B cell (primary cell): Measurements from ENCODE around the gene APCDD1. TPM values are rescaled to one million over a fixed set of nuclear protein-coding genes. Genes with fewer than 3 reads are reported as not detected.

Experiments
- ATAC-seq: fragments of 200-7000 bp; cut with Tn5 transposase; one replicate; pipeline ENCODE4 v1.10.0; 2021; ENCODE audit warnings: low read depth, mild to moderate bottlenecking, moderate number of reproducible peaks, moderate library complexity
- CTCF ChIA-PET: fragments of 350-600 bp; sonication (Branson Sonifier 250); formaldehyde crosslinking; loops from one replicate; lab custom pipeline; 2021; ENCODE audit warnings: antibody characterized with exemption, inconsistent platforms; lab: Charles Lee
- POLR2A ChIA-PET: fragments of 350-600 bp; sonication (Branson Sonifier 250); formaldehyde crosslinking; loops from one replicate; lab custom pipeline; 2021; ENCODE audit warnings: antibody characterized with exemption; lab: Charles Lee
- DNase-seq: peaks from one replicate; pipeline ENCODE4 v3.0.0; 2013
- H2AFZ ChIP-seq: 2 replicates; pipeline ENCODE4 v1.6.1; 2012; ENCODE audit warnings: mild to moderate bottlenecking, low read depth, low read length; ENCODE audit not compliant: insufficient read depth, poor library complexity, severe bottlenecking
- H3K27ac ChIP-seq, 2 donors: 1 replicate in 1 of 2; 2 replicates in 1 of 2; pipeline ENCODE4 v1.5.1; 2012 to 2013; ENCODE audit warnings: low read length in 2 of 2, mild to moderate bottlenecking in 2 of 2, moderate library complexity in 1 of 2
- H3K27me3 ChIP-seq, 4 experiments: fragments of 200-600 bp in 1 of 4; sonication (generic) in 1 of 4; replicated peaks in 1 of 4; 1 replicate in 2 of 4; 2 replicates in 2 of 4; pipeline versions ENCODE4 v1.6.1 to v1.7.0; 2013 to 2016; ENCODE audit warnings: low read length in 3 of 4, mild to moderate bottlenecking in 2 of 4, mixed read lengths in 1 of 4, moderate library complexity in 1 of 4; ENCODE audit not compliant: insufficient read depth in 4 of 4, control insufficient read depth in 3 of 4; ENCODE audit errors: control extremely low read depth in 1 of 4
- H3K36me3 ChIP-seq, 2 experiments: replicated peaks in 1 of 2; 1 replicate in 1 of 2; 2 replicates in 1 of 2; pipeline versions ENCODE4 v1.6.1 to v1.7.1; 2013; ENCODE audit warnings: low read length in 1 of 2; ENCODE audit not compliant: insufficient read depth in 2 of 2, control insufficient read depth in 1 of 2; ENCODE audit errors: control extremely low read depth in 1 of 2, extremely low read depth in 1 of 2
- H3K4me1 ChIP-seq, 2 donors: fragments of 200-600 bp in 1 of 2; sonication (generic) in 1 of 2; 1 replicate in 1 of 2; 2 replicates in 1 of 2; pipeline versions ENCODE4 v1.5.1 to v1.6.1; 2013 to 2017; ENCODE audit warnings: low read length in 2 of 2; ENCODE audit not compliant: control insufficient read depth in 2 of 2, insufficient read depth in 2 of 2
- H3K4me2 ChIP-seq: replicated peaks from 2 replicates; pipeline ENCODE3; 2012; ENCODE audit warnings: mild to moderate bottlenecking, low read depth, low read length; ENCODE audit not compliant: poor library complexity, severe bottlenecking
- H3K4me3 ChIP-seq, 5 experiments: fragments of 200-600 bp in 1 of 5; sonication (generic) in 1 of 5; 1 replicate in 3 of 5; 2 replicates in 2 of 5; pipeline versions ENCODE4 v1.5.1 to v1.7.0; 2011 to 2016; ENCODE audit warnings: low read length in 4 of 5, mild to moderate bottlenecking in 4 of 5, low read depth in 2 of 5, control low read depth in 1 of 5, moderate library complexity in 1 of 5; ENCODE audit not compliant: insufficient read depth in 1 of 5; ENCODE audit errors: control extremely low read depth in 1 of 5, extremely low read depth in 1 of 5
- H3K79me2 ChIP-seq: fragments of 200-600 bp; sonication (generic); one replicate; pipeline ENCODE4 v1.6.0; 2016; ENCODE audit warnings: low read length; ENCODE audit not compliant: control insufficient read depth, insufficient read depth
- H3K9ac ChIP-seq: fragments of 200-600 bp; sonication (generic); 2 replicates; pipeline ENCODE4 v1.6.1; 2017; ENCODE audit warnings: mild to moderate bottlenecking, low read length, moderate library complexity
- H3K9me3 ChIP-seq, 3 donors: one replicate each; pipeline versions ENCODE4 v1.6.1 to v1.7.1; 2013; ENCODE audit warnings: low read length in 2 of 3; ENCODE audit not compliant: control insufficient read depth in 2 of 3, insufficient read depth in 1 of 3; ENCODE audit errors: control extremely low read depth in 1 of 3
- H4K20me1 ChIP-seq: 2 replicates; pipeline ENCODE4 v1.6.0; 2012; ENCODE audit warnings: mild to moderate bottlenecking, low read length; ENCODE audit not compliant: insufficient read depth, control insufficient read depth, poor library complexity, severe bottlenecking
- H3K27ac Mint-ChIP-seq: one replicate; pipeline ENCODE4 v1.8.0; 2021; ENCODE audit warnings: mixed read lengths
- H3K27me3 Mint-ChIP-seq: one replicate; pipeline ENCODE4 v1.8.0; 2021; ENCODE audit warnings: mixed read lengths
- H3K4me1 Mint-ChIP-seq: one replicate; pipeline ENCODE4 v1.8.0; 2021; ENCODE audit warnings: mixed read lengths
- H3K4me3 Mint-ChIP-seq: one replicate; pipeline ENCODE4 v1.8.0; 2021; ENCODE audit warnings: mixed read lengths
- H3K9me3 Mint-ChIP-seq: one replicate; pipeline ENCODE4 v1.8.0; 2022; ENCODE audit warnings: mixed read lengths; ENCODE audit not compliant: insufficient read depth
- CTCF ChIP-seq: fragments of 200-600 bp; IDR thresholded peaks from one replicate; pipeline ENCODE4 v1.8.0; 2022; ENCODE audit warnings: antibody characterized with exemption, mild to moderate bottlenecking
- EZH2 ChIP-seq: IDR thresholded peaks from 2 replicates; pipeline ENCODE4 v1.6.1; 2012; ENCODE audit warnings: borderline replicate concordance, low read depth, mild to moderate bottlenecking, moderate library complexity, low read length; ENCODE audit not compliant: insufficient read depth, poor library complexity, severe bottlenecking
- WGBS: methylation state at CpG from one replicate; pipeline ENCODE4 v1.1.5; 2013; ENCODE audit warnings: missing lambda C conversion rate; ENCODE audit not compliant: insufficient coverage; 5-methylcytosine and 5-hydroxymethylcytosine counted together
- intact Hi-C: fragments of 100-400 bp; cut with micrococcal nuclease; formaldehyde crosslinking; loops from one replicate; pipeline ENCODE4 v1.10.0; 2022
- polyA plus RNA-seq: library from polyadenylated mRNA; depleted of rRNA; stranded (reverse); fragments of >200 nt; gene quantifications from 2 replicates; pipeline ENCODE4 v1.2.3, GENCODE V29; 2012
- total RNA-seq, 2 donors: library from RNA; stranded (reverse); fragments of 120-200 nt in 1 of 2; gene quantifications; 1 replicate in 1 of 2; 2 replicates in 1 of 2; pipeline versions ENCODE4 v1.2.3 to v1.2.4, GENCODE V29; 2013 to 2022

Gene APCDD1
- total and polyA plus RNA-seq, 2 donors (not counting 1 experiment from before 2014, with no cell fraction given) = 1.0 to 1.1 TPM

DNA sequence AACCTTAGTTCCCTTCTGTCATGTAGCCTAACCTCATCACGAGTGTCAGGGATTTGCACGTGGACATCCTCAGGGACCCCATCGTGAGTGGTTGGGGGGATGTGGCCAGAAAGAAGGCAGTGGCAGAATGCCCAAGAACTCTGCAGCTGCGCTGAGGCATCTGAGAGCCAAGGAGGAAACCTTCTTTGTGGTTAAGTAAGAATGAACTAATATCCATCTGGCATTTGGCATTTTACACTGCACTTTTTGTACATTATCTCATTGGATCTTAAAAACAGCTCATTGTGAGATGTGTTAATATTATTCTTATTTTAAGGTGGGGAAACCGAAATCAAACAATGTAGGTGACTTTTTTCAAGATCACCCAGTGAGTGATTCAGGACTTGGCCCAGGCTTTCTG lies 32.6 kb upstream of the APCDD1 start:
- Histone ChIP-seq H3K27ac (no peak overlapping the region), H3K9ac (no peak overlapping the region), H3K4me2 (no peak overlapping the region), H3K4me1 (no peaks in the 10 kb centered on the region), H2AFZ (no peak overlapping the region), H3K9me3 (peaks cover 0 to 4% (median 0%) of the 10 kb centered on the region in 3 donors), H3K4me3 (no peak overlapping the region), H3K36me3 (no peaks in the 10 kb centered on the region), H4K20me1 (no peaks in the 10 kb centered on the region), H3K27me3 (peaks cover 0 to 3% (median 0%) of the 10 kb centered on the region in 4 experiments), H3K79me2 (no peaks in the 10 kb centered on the region)
- TF ChIP-seq CTCF (no peak), EZH2 (no peak)
- intact Hi-C loops = no loop called here
- H3K9me3 Mint-ChIP-seq = peaks cover 4% of the 10 kb centered on the region
- peaks cover 19% of the 10 kb centered on the region for H3K27me3 Mint-ChIP-seq
- ATAC-seq = no peak
- 0% methylated on average over 1 of the region's 5 CpGs for WGBS
- POLR2A ChIA-PET = no interaction called here
- CTCF ChIA-PET = no interaction called here
- H3K4me1 Mint-ChIP-seq = no peaks in the 10 kb centered on the region
- no peak overlapping the region for H3K27ac Mint-ChIP-seq
- DNase-seq = no peak
- H3K4me3 Mint-ChIP-seq = no peak overlapping the region

GRCh38 chr18:10422731-10423130 lies 31.7 kb upstream of the APCDD1 start:
- no peak overlapping the region for H3K4me3 ChIP-seq

More at GRCh38 chr18:10422731-10423130, 31.7 kb upstream of the APCDD1 start:
- Histone ChIP-seq H3K36me3 (no peaks in the 10 kb centered on the region), H3K9ac (no peak overlapping the region), H3K27ac (no peak overlapping the region), H4K20me1 (no peaks in the 10 kb centered on the region), H2AFZ (no peak overlapping the region), H3K27me3 (peaks cover 0 to 3% (median 0%) of the 10 kb centered on the region in 4 experiments), H3K79me2 (no peaks in the 10 kb centered on the region), H3K4me2 (no peak overlapping the region), H3K4me1 (no peaks in the 10 kb centered on the region), H3K9me3 (peaks cover 0 to 4% (median 0%) of the 10 kb centered on the region in 3 donors)
- no peak for DNase-seq
- H3K27me3 Mint-ChIP-seq = peaks cover 22% of the 10 kb centered on the region
- peaks cover 4% of the 10 kb centered on the region for H3K9me3 Mint-ChIP-seq
- no peaks in the 10 kb centered on the region for H3K4me1 Mint-ChIP-seq
- no peak overlapping the region for H3K4me3 Mint-ChIP-seq
- H3K27ac Mint-ChIP-seq = no peak overlapping the region
- ATAC-seq = no peak
- ChIA-PET CTCF (no interaction called here), POLR2A (no interaction called here)
- intact Hi-C loops = no loop called here
- TF ChIP-seq CTCF = no peak
- TF ChIP-seq EZH2 = no peak
- WGBS = 96% methylated on average over 4 of the region's 6 CpGs
